SIG-M5 (cell line): Measurements from ENCODE around the gene CSNK1A1L.

Experiments used
- DNase-seq: peaks from one replicate; lab custom pipeline; 2025; lab: John Stamatoyannopoulos, UW

Gene CSNK1A1L

DNA sequence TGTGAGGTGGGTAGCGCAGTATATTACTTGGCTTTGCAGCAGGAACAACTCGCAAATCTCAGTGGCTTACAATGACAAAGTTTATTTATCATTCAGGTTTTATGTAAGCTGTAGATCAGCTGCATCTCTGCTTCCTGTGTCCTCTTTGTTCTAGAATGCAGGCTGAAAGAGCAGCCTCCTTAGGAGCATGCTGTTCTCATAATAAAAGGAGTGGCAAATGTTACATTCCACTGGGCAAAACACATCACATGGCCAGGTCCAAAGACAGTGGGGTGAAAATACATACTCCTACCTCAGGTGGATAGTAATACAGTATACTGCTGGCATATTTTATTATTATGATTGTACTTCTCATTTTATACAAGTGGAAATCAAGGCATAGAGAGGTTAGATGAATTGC, 1.2 kb upstream of the CSNK1A1L start:
- no peak for DNase-seq

DNA sequence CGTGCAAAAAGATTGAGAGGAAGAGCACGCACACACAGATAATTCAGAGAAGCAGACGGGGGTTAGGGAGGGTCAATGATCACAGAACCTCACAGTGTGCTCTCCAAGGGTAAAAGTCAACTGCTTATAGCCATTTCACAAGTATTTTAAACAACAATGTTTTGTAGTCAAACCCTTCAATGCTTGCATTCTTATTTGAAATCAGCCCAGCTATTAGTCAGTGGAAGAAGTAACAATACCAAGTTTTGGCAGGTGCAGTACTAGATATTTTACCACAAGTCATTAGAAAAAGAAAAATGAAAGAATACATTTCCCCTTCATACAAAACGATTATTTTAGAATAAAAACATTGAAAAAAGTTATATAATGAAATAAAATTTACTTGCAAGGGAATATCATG, 2.6 kb downstream of the CSNK1A1L start:
- no peak for DNase-seq

DNA sequence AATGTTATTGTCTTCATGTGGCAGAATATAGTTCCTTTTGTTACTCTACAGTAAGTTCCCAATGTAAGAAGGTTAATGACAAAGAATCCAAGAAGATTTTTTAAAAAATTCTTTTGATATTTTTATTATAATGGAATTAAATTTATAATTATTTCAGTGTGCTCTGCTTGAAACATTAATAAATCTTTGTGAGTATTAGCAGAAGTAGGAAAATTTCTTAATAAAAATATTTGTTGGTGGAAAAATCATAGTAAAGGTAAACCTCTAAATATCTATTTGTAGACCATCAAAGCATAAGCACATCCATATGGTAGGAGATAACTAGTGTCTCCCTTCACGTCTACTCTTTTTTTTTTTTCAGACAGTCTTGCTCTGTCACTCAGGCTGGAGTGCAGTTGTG, 4.3 kb downstream of the CSNK1A1L start:
- no peak for DNase-seq

DNA sequence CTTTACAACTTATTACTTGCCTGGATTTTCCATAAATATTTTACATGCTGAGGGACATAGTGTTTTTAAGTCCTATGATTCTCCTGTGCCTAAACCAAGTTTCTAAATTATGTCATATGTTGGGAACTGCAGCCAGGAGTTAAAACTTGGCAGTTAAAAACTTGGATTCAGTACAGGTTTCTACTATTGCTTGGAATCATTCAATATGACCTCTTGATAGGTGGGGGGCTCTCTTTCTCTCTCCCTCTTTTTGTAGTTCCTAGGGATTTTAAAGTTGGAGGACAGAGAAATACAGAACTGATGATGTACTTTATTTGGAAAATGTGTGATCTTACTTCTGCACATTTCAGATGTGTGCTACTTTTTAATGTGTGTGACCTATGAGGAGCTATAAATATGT, 4.7 kb downstream of the CSNK1A1L start:
- DNase-seq, result no peak

DNA sequence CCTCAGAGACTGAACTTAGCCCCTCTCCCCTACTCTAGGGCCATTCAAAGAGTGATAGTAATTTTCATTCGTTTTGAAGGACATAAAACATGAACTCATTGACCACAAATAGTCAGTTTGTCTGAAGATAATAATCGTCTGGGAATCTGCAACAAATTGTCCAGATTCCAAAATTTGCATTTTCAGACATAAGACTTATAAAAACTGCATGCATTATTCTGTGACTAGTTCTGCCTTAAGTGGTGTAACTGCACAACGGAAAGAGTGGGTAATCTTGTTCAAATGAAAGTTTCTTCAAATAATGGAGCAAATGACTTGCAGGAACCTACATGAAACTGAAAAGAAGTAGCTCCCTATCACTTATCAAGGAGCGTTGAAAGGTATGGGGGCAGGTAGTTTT, 8.4 kb downstream of the CSNK1A1L start:
- DNase-seq, result no peak

GRCh38 chr13:37094840-37095239, 10.6 kb downstream of the CSNK1A1L start:
- DNase-seq, result no peak

GRCh38 chr13:37094099-37094498, 11.4 kb downstream of the CSNK1A1L start:
- DNase-seq, result no peak

GRCh38 chr13:37091835-37092234, 13.6 kb downstream of the CSNK1A1L start:
- no peak for DNase-seq

GRCh38 chr13:37090912-37091311, 14.6 kb downstream of the CSNK1A1L start:
- no peak for DNase-seq

GRCh38 chr13:37089495-37089894, 16.0 kb downstream of the CSNK1A1L start:
- DNase-seq, result no peak

DNA sequence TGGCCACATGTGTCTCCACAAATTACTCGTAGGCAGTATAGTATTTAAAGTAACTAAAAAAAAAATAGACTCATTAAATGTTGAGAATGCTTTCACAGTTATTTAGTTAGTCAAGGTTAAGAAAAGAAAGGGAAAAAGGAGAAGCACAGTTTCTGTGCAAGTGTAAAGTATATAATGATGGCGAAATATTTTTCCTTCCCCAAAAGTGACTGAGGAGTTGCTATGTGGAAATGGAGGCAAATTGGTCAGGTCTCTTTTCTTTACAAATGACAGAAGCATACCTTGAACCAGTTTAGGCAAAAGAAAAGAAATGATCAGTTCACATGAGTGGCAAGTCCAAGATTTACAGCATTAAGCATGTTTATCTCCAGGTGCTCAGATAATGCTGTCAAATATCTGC, 18.0 kb downstream of the CSNK1A1L start:
- DNase-seq, result no peak

DNA sequence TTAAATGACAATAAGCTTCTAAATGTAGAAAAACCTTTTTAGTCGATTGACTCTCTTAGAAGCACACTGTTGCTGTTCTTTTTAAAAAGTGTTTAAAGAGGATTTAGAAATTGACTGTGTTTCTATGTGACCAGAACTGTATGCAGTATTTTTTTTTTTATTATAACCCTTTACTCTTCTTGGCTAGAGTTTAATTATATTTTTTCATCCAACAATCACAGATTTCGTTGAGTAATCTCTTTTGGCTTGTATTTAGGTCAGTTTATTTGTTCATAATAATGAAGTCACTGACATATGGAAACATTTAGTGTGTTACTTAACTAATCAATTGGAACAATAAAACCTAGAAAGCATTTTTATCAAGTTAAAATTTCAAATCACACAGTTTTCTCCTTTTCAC, 19.9 kb downstream of the CSNK1A1L start:
- DNase-seq, result no peak

GRCh38 chr13:37076818-37077217, 28.6 kb downstream of the CSNK1A1L start:
- DNase-seq, result no peak

DNA sequence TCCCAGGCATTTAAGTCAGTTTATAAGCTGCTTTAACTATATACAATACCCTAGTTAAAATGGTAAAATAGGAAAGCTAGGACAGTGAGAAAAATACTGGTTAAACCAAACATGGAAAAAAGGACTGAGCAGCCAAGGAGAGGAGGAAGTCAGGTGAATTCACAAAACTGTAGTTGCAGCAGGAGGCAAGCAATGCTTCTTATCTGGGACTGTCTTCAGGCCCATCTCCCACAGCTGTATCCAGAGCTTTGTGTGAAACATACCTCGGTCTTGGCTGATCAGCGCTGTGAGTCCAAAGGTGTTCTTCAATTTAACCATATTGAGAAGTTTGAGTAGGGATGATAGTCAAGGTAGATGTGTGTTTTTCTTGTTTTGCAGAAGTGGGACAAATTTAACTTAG, 30.3 kb downstream of the CSNK1A1L start:
- no peak for DNase-seq

- no peak for DNase-seq
Observed at GRCh38 chr13:37074703-37075102, 30.8 kb downstream of the CSNK1A1L start.

DNA sequence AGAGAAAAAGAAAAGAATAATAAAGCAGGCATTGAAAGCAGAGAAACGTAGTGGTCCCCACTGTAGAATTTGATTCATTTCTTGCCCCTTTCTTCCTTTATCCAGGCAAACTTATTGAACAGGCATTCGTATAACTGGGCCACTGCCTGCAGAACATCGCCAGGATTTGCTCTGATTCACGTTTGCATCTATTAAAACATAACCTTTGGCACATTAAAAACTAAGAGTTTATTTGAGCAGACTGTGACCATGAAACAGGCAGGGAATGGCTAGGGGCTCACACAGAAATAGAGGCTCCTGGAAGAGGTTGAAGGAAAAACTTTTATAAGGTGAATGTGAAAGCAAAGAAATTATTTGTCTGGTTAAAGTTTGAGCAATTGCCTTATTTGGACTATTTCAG, 33.4 kb downstream of the CSNK1A1L start:
- no peak for DNase-seq

GRCh38 chr13:37070956-37071355, 34.5 kb downstream of the CSNK1A1L start:
- DNase-seq, result no peak

GRCh38 chr13:37070145-37070695, 35.2 kb downstream of the CSNK1A1L start:
- no peak for DNase-seq

- DNase-seq, result no peak
Observed at GRCh38 chr13:37069597-37070103, 35.8 kb downstream of the CSNK1A1L start.

DNA sequence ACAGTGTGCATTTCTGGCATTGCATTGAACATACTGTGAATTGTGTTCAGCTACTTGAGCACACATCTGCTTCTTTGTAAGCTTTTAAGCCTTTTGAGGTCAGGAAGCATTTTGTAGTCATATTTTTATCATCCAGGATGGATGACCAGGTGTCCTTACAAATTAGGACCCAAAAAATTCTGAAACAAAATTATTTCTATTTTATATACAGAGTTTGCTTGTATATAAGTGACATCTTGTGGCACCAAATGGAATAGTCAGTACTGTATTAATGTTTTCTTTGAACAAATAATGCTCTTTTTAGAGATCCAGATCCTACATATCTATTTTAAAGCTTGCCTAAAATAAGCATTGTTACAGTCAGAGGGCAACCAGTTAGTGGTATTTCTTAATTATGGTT, 36.5 kb downstream of the CSNK1A1L start:
- DNase-seq, result no peak

DNA sequence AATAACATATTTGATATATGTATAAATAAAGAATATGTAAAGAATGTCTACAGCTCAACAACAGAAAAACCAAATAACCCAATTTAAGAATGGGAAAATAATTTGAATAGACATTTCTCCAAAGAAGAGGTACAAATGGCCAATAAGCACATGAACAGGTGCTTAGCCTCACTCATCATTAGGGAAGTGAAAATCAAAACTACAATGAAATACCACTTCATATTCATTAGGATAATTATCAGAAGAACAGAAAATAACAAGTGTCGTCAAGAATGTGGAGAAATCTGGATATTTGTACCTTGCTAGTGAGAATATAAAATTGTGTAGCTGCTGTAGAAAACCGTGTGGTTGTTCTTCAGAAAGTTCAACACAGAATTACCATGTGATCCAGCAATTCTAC, 37.6 kb downstream of the CSNK1A1L start:
- no peak for DNase-seq

DNA sequence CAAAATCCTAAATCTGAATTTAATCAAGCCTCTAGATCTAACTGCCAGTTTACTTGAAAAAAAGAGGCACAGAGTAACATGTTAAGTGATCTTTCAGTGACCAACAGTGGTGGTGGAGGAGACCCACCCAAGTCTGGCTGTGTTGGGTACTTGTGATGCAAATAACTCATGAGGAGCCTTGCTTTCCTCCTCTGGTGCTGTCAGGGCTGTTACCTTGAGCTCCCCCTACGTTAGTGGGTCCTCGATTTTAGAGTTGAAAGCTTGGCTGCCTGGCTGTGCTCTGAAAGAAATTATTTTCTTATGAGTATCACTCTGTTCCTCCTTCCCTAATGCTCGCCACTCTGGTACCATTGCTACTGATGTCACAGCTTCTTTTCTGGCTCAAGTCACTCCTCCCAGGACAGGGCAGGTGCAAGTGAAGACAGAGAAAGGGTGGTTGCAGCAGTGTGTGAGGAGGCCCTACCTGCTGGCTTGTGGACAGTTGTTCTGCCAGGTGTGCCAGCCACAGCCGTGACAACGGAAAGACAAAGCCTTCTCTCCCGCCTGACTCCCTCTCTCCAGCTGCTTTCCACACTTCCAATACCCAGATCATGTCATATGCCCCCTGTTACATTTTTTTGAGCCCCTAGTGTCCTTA, 39.5 kb downstream of the CSNK1A1L start:
- no peak for DNase-seq

- no peak for DNase-seq
Observed at GRCh38 chr13:37059848-37060192, 45.6 kb downstream of the CSNK1A1L start.
